K562 (cell line): Measurements from ENCODE around the gene APOB. TPM values are rescaled to one million over a fixed set of nuclear protein-coding genes. Genes with fewer than 3 reads are reported as not detected.

ENCODE experiments used
- ASH1L ChIP-seq: fragments of 450-650 bp; IDR thresholded peaks from 2 replicates; pipeline ENCODE4 v1.6.1; 2018; ENCODE audit warnings: borderline replicate concordance, mild to moderate bottlenecking, low read depth; ENCODE audit not compliant: partially characterized antibody
- CEBPB ChIP-seq: fragments of 450-650 bp; IDR thresholded peaks from 2 replicates; pipeline ENCODE4 v1.6.1; 2016; ENCODE audit warnings: missing genetic modification characterization, missing compliant biosample characterization
- ESRRA ChIP-seq: fragments of 450-650 bp; IDR thresholded peaks from 2 replicates; pipeline ENCODE4 v1.6.1; 2014; ENCODE audit warnings: low read depth, mild to moderate bottlenecking, moderate library complexity, borderline replicate concordance
- HNRNPH1 ChIP-seq: fragments of 200-400 bp; formaldehyde crosslinking; optimal IDR thresholded peaks from 2 replicates; pipeline ENCODE3; 2017; ENCODE audit warnings: low read depth, mild to moderate bottlenecking, low read length, moderate library complexity
- NCOR1 ChIP-seq: fragments of 450-650 bp; IDR thresholded peaks from 2 replicates; pipeline ENCODE4 v1.6.1; 2016; ENCODE audit warnings: mild to moderate bottlenecking, moderate library complexity
- NEUROD1 ChIP-seq: fragments of 150-350 bp; IDR thresholded peaks from 2 replicates; pipeline ENCODE4 v1.6.1; 2014; ENCODE audit warnings: borderline replicate concordance, low read length, low read depth; ENCODE audit not compliant: partially characterized antibody
- POLR2B ChIP-seq: fragments of 450-650 bp; IDR thresholded peaks from 2 replicates; pipeline ENCODE4 v1.6.1; 2018; ENCODE audit warnings: low read depth; ENCODE audit not compliant: partially characterized antibody
- PYGO2 ChIP-seq: fragments of 450-650 bp; IDR thresholded peaks from 2 replicates; pipeline ENCODE4 v1.6.1; 2016; ENCODE audit warnings: mild to moderate bottlenecking, missing genetic modification characterization, moderate library complexity, missing compliant biosample characterization
- RBM22 ChIP-seq: fragments of 200-400 bp; formaldehyde crosslinking; IDR thresholded peaks from 2 replicates; pipeline ENCODE4 v1.6.1; 2018; ENCODE audit warnings: low read length, low read depth; ENCODE audit not compliant: poor library complexity, severe bottlenecking
- RCOR1 ChIP-seq, 2 experiments: IDR thresholded peaks; 2 replicates each; pipeline ENCODE4 v1.6.1; 2012; ENCODE audit warnings: low read depth in 2 of 2, low read length in 2 of 2, borderline replicate concordance in 1 of 2, improper control_type of control experiment in 1 of 2
- SIX5 ChIP-seq, 2 experiments: IDR thresholded peaks; 2 replicates each; pipeline ENCODE4 v1.6.1; 2011; ENCODE audit warnings: low read length in 2 of 2, borderline replicate concordance in 1 of 2, low read depth in 1 of 2, mild to moderate bottlenecking in 1 of 2, moderate library complexity in 1 of 2; ENCODE audit not compliant: insufficient read depth in 1 of 2
- SMAD1 ChIP-seq: fragments of 150-350 bp; IDR thresholded peaks from 2 replicates; pipeline ENCODE4 v1.6.1; 2014; ENCODE audit warnings: low read length, low read depth; ENCODE audit not compliant: partially characterized antibody
- ZBTB33 ChIP-seq: sonication (generic); formaldehyde crosslinking; IDR thresholded peaks from 2 replicates; pipeline ENCODE4 v1.8.1; 2023; ENCODE audit warnings: mild to moderate bottlenecking, missing genetic modification reagents
- ZBTB49 ChIP-seq: sonication (generic); formaldehyde crosslinking; IDR thresholded peaks from 2 replicates; pipeline ENCODE4 v1.8.0; 2022; ENCODE audit warnings: missing genetic modification reagents, mild to moderate bottlenecking, borderline replicate concordance
- ZNF431 ChIP-seq: sonication (generic); formaldehyde crosslinking; IDR thresholded peaks from 2 replicates; pipeline ENCODE4 v1.8.0; 2022; ENCODE audit warnings: mild to moderate bottlenecking, missing genetic modification reagents
- polyA plus RNA-seq, 8 experiments: library from polyadenylated mRNA; depleted of rRNA in 4 of 8; stranded (reverse) in 5 of 8; unstranded in 3 of 8; fragments of >200 nt; fragmentation: Nextera tagmentation in 2 of 8; fragmentation: Illumina TruSeq in 1 of 8; extraction: Ambion mirVana in 2 of 8; extraction: Trizol in 1 of 8; gene quantifications; 2 replicates each; pipeline versions ENCODE4 v1.2.1 to v1.2.3, GENCODE V29; 2011 to 2014; ENCODE audit warnings: inconsistent platforms in 1 of 8, missing spikeins in 1 of 8
- total RNA-seq, 7 experiments: library from RNA; depleted of rRNA in 6 of 7; stranded (reverse); fragments of >200 nt in 6 of 7; fragmentation: Illumina TruSeq in 2 of 7; extraction: Trizol in 2 of 7; gene quantifications; 2 replicates each; pipeline versions ENCODE4 v1.2.1 to v1.2.3, GENCODE V29; 2011 to 2021; ENCODE audit warnings: low replicate concordance in 1 of 7
- TF ChIP-seq, protein P1 (sequence below): fragments of 450-650 bp; formaldehyde crosslinking; conservative IDR thresholded peaks from 2 replicates; pipeline ENCODE4 v1.4.0; 2022; ENCODE audit warnings: mild to moderate bottlenecking, missing genetic modification characterization
- TF ChIP-seq, protein P2 (sequence below), 2 experiments: fragments of 450-650 bp; IDR thresholded peaks; 2 replicates each; pipeline ENCODE4 v1.6.1; 2016

APOB gene
- total and polyA plus RNA-seq, 9 of the 15 experiments (the other 6 are each of a cell fraction or from before 2014, with no cell fraction given), result 0.73 TPM; not detected in 8

DNA sequence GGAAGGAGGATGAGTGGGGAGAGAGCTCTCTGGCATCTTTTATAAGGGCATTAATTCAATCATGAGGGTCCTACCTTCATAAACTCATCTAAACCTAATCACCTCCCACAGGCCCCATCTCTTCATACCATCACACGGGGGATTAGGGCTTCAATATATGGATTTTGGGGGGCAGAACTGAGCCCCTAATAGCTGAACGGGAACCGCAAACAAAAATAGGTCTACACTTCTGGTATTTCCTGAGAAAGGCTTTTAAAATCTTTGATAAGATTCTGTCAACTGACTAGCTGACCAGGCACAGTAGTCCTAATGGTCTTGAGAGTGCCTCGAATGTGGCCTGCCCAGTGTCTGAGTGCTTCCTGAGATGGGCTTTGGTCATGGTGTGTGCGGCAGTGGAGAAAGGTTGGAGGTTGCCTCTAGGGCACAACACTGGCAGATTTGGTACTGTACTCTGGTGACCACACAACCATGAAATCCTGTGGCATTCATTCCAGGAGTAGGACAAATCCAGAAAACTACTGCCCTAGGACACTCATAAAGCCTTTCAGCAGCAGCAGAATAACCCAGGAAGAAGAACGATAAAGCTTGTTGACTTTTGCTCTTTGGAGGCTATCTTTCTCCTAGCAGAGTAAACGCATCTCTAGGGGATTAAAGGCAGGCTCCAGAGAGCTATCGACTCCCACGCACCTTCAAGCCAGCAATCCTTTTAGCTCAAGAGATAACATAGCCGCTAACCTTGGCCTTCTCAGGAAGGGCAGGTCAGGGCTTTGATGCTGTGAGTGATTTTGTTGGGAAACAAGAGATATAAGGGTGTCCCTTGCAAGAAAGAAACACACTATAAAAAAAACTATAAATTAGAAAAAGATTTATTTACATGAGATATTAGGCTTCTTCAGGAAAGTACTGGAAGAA, 12.3 kb upstream of the APOB start (continued):
- TF ChIP-seq ZBTB49 (CRISPR knock-in tag) (no peak), RBM22 (no peak), POLR2B (no peak), ASH1L (no peak), CEBPB (tag) (no peak), ZNF431 (no peak), SMAD1 (no peak), SIX5 (IDR thresholded peaks at IDR 0.05; ENCODE audit: borderline replicate concordance in 1 of 2, insufficient read depth in 1 of 2, low read depth in 1 of 2, low read length in 2 of 2) (no peak), PYGO2 (tag) (no peak), RCOR1 (IDR thresholded peaks at IDR 0.05; ENCODE audit: borderline replicate concordance in 1 of 2, low read depth in 2 of 2, low read length in 2 of 2) (peak in 1 of 2 experiments; percentile 77; a peak in 2 of 4 replicates), ZBTB33 (CRISPR knock-in tag) (no peak), ESRRA (0 out of 2 replicates have a peak, but pooled peaks have one; percentile 32), NEUROD1 (no peak), NCOR1 (no peak), HNRNPH1 (no peak)
- TF ChIP-seq, protein P1, sequence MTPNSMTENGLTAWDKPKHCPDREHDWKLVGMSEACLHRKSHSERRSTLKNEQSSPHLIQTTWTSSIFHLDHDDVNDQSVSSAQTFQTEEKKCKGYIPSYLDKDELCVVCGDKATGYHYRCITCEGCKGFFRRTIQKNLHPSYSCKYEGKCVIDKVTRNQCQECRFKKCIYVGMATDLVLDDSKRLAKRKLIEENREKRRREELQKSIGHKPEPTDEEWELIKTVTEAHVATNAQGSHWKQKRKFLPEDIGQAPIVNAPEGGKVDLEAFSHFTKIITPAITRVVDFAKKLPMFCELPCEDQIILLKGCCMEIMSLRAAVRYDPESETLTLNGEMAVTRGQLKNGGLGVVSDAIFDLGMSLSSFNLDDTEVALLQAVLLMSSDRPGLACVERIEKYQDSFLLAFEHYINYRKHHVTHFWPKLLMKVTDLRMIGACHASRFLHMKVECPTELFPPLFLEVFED (CRISPR knock-in tag), result no peak
- TF ChIP-seq, protein P2, sequence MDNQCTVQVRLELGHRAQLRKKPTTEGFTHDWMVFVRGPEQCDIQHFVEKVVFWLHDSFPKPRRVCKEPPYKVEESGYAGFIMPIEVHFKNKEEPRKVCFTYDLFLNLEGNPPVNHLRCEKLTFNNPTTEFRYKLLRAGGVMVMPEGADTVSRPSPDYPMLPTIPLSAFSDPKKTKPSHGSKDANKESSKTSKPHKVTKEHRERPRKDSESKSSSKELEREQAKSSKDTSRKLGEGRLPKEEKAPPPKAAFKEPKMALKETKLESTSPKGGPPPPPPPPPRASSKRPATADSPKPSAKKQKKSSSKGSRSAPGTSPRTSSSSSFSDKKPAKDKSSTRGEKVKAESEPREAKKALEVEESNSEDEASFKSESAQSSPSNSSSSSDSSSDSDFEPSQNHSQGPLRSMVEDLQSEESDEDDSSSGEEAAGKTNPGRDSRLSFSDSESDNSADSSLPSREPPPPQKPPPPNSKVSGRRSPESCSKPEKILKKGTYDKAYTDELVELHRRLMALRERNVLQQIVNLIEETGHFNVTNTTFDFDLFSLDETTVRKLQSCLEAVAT (IDR thresholded peaks at IDR 0.05), result no peak
